MG63 (cell line): ENCODE data around the gene TFG. TPM values are rescaled to one million over a fixed set of nuclear protein-coding genes. Genes with fewer than 3 reads are reported as not detected.
A peak's percentile ranks its signal among the peaks of the same experiment; 100 is the strongest.

Experiments used
- DNase-seq: peaks from one replicate; pipeline ENCODE4 v3.0.0-alpha.2; 2020
- H3K27me3 ChIP-seq: fragments of 250-450 bp; sonication (Bioruptor Pico); 2 replicates; pipeline ENCODE4 v1.5.1; 2020; ENCODE audit warnings: mild to moderate bottlenecking, moderate library complexity
- H3K36me3 ChIP-seq: fragments of 250-450 bp; sonication (Bioruptor Pico); 2 replicates; pipeline ENCODE4 v1.5.1; 2020; ENCODE audit warnings: mild to moderate bottlenecking, moderate library complexity
- H3K4me3 ChIP-seq: fragments of 250-450 bp; sonication (Bioruptor Pico); 2 replicates; pipeline ENCODE4 v1.5.1; 2020; ENCODE audit warnings: mild to moderate bottlenecking, moderate library complexity
- H3K9me3 ChIP-seq: fragments of 250-450 bp; sonication (Bioruptor Pico); 2 replicates; pipeline ENCODE4 v1.5.1; 2020; ENCODE audit warnings: mild to moderate bottlenecking, moderate library complexity
- total RNA-seq: library from RNA; depleted of rRNA; stranded (reverse); fragments of >200 nt; shearing (Covaris generic); gene quantifications from 2 replicates; pipeline ENCODE4 v1.2.3, GENCODE V29; 2014; ENCODE audit warnings: low replicate concordance

Gene TFG
- total RNA-seq, 1 experiment from 2014 or later: 111 TPM

- H3K27me3 ChIP-seq: no peaks in the 10 kb centered on the region
- peaks cover 92% of the 10 kb centered on the region for H3K36me3 ChIP-seq
- no peak for DNase-seq
- no peaks in the 10 kb centered on the region for H3K9me3 ChIP-seq
- H3K4me3 ChIP-seq: no peak overlapping the region
Measured at GRCh38 chr3:100732435-100732834, 23.1 kb downstream of the TFG start.

GRCh38 chr3:100737334-100737733 lies 28.0 kb downstream of the TFG start:
- peaks cover 100% of the 10 kb centered on the region for H3K36me3 ChIP-seq
- H3K27me3 ChIP-seq: no peaks in the 10 kb centered on the region
- H3K4me3 ChIP-seq: no peak overlapping the region
- DNase-seq: no peak
- no peaks in the 10 kb centered on the region for H3K9me3 ChIP-seq

DNA sequence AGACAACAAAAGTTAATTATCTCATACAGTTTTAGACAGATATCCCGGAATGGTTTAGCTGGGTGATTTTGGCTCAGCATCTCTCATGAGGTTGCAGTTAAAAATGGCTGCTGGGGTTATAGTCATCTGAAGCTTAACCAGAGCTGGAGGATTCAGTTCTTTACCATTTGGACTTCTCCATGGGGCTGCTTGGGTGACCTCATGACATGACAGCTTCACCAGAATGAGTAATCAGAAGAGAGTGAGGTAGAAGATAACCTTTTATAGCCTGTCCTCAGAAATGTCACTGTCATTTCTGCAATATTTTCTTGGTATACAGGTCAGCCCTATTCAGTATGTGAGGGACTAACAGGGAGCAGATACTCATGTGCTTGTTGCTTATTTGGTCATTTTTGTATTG lies 30.9 kb downstream of the TFG start:
- Histone ChIP-seq H3K36me3 (peaks cover 97% of the 10 kb centered on the region), H3K4me3 (no peak overlapping the region), H3K9me3 (no peaks in the 10 kb centered on the region), H3K27me3 (no peaks in the 10 kb centered on the region)
- DNase-seq: no peak

DNA sequence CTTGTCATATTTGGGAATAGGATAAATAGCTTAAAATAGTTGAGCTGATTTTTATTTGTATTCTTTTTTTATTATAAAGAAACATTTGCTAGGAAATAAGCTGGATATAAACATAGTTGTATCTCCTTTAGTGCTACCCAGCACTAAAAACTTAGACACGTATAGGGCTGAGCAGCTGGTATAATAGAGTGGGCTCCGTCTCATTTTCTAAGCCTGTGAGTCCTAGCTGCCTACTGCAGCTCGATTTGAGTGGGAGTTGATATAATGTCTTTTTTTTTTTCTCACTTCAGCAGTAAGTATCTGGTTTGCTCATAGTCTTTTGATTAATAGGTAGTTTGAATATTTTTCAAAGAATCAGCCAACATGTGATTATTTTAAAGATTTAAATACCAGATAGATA lies 34.2 kb downstream of the TFG start:
- H3K9me3 ChIP-seq: no peaks in the 10 kb centered on the region
- no peaks in the 10 kb centered on the region for H3K27me3 ChIP-seq
- DNase-seq: no peak
- H3K4me3 ChIP-seq: no peak overlapping the region
- H3K36me3 ChIP-seq: peaks cover 97% of the 10 kb centered on the region

DNA sequence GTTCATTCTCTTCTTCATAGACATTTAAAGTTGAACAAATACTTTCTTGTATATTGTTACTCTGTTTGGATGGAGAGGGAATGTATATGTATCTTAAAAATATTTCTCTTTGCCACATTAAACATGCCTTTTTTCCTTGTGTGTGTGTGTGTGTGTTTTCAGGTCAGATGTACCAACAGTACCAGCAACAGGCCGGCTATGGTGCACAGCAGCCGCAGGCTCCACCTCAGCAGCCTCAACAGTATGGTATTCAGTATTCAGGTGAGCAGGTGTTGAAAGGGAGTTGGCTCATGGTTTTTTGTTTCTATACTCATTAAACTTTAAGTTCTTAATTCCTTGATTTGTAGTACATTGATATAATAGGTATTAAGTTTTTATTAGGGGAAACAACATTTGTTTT lies 35.4 kb downstream of the TFG start:
- H3K9me3 ChIP-seq: no peaks in the 10 kb centered on the region
- no peak for DNase-seq
- peaks cover 96% of the 10 kb centered on the region for H3K36me3 ChIP-seq
- no peak overlapping the region for H3K4me3 ChIP-seq
- no peaks in the 10 kb centered on the region for H3K27me3 ChIP-seq

- Histone ChIP-seq H3K4me3 (no peak overlapping the region), H3K9me3 (no peaks in the 10 kb centered on the region), H3K36me3 (peaks cover 96% of the 10 kb centered on the region), H3K27me3 (no peaks in the 10 kb centered on the region)
- no peak for DNase-seq
Measured at GRCh38 chr3:100745617-100746016, 36.3 kb downstream of the TFG start.

GRCh38 chr3:100746092-100746491 lies 36.8 kb downstream of the TFG start:
- no peak overlapping the region for H3K4me3 ChIP-seq
- DNase-seq: no peak
- no peaks in the 10 kb centered on the region for H3K9me3 ChIP-seq
- H3K27me3 ChIP-seq: no peaks in the 10 kb centered on the region
- H3K36me3 ChIP-seq: peaks cover 94% of the 10 kb centered on the region

DNA sequence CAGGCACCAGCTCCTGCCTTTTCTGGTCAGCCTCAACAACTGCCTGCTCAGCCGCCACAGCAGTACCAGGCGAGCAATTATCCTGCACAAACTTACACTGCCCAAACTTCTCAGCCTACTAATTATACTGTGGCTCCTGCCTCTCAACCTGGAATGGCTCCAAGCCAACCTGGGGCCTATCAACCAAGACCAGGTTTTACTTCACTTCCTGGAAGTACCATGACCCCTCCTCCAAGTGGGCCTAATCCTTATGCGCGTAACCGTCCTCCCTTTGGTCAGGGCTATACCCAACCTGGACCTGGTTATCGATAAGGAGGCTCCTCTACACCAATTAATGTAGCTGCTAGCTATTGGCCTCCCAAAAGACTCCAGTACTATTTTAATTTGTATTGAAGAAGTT lies 38.9 kb downstream of the TFG start:
- Histone ChIP-seq H3K27me3 (no peaks in the 10 kb centered on the region), H3K36me3 (peaks cover 90% of the 10 kb centered on the region), H3K4me3 (no peak overlapping the region), H3K9me3 (no peaks in the 10 kb centered on the region)
- no peak for DNase-seq

- H3K36me3 ChIP-seq: peaks cover 93% of the 10 kb centered on the region
- no peaks in the 10 kb centered on the region for H3K9me3 ChIP-seq
- H3K27me3 ChIP-seq: no peaks in the 10 kb centered on the region
- DNase-seq: no peak
- H3K4me3 ChIP-seq: no peak overlapping the region
Measured at GRCh38 chr3:100748967-100749366, 39.7 kb downstream of the TFG start.

- peaks cover 64% of the 10 kb centered on the region for H3K36me3 ChIP-seq
- H3K4me3 ChIP-seq: no peak overlapping the region
- H3K27me3 ChIP-seq: no peaks in the 10 kb centered on the region
- H3K9me3 ChIP-seq: no peaks in the 10 kb centered on the region
- DNase-seq: no peak
Measured at GRCh38 chr3:100753846-100754245, 44.6 kb downstream of the TFG start.

GRCh38 chr3:100754563-100755334 lies 45.5 kb downstream of the TFG start:
- Histone ChIP-seq H3K27me3 (no peaks in the 10 kb centered on the region), H3K9me3 (no peaks in the 10 kb centered on the region), H3K4me3 (no peak overlapping the region), H3K36me3 (peaks cover 56% of the 10 kb centered on the region)
- no peak for DNase-seq

GRCh38 chr3:100756441-100756840 lies 47.1 kb downstream of the TFG start:
- Histone ChIP-seq H3K9me3 (no peaks in the 10 kb centered on the region), H3K27me3 (no peaks in the 10 kb centered on the region), H3K36me3 (peaks cover 41% of the 10 kb centered on the region), H3K4me3 (no peak overlapping the region)
- DNase-seq: peak; percentile 19

GRCh38 chr3:100759159-100759558 lies 49.9 kb downstream of the TFG start:
- Histone ChIP-seq H3K36me3 (peaks cover 18% of the 10 kb centered on the region), H3K9me3 (no peaks in the 10 kb centered on the region), H3K4me3 (no peak overlapping the region), H3K27me3 (no peaks in the 10 kb centered on the region)
- no peak for DNase-seq

- H3K36me3 ChIP-seq: peaks cover 10% of the 10 kb centered on the region
- no peaks in the 10 kb centered on the region for H3K9me3 ChIP-seq
- H3K4me3 ChIP-seq: no peak overlapping the region
- DNase-seq: no peak
- no peaks in the 10 kb centered on the region for H3K27me3 ChIP-seq
Measured at GRCh38 chr3:100759950-100760349, 50.7 kb downstream of the TFG start.

DNA sequence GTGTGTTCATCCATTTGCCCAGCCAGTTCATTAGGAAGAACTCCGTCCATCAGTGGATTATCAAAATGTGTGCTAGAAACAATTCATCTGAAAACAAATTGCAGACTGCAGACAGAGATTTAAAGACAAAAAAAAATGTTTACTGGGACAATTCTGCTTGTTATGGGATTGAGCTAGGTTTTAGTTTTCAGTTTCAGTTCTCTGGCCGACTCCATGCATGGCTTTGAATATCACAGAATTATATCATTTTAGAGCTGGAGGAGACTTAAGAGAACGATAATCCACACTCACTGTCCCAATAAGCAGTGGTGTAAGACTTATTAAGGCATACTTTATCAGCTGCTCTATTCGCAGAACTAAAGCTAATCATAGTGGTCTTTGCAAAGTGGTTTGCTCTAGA lies 51.1 kb downstream of the TFG start:
- DNase-seq: no peak
- Histone ChIP-seq H3K27me3 (no peaks in the 10 kb centered on the region), H3K4me3 (no peak overlapping the region), H3K9me3 (no peaks in the 10 kb centered on the region), H3K36me3 (peaks cover 6% of the 10 kb centered on the region; the same call in 1 of the 2 replicates)

DNA sequence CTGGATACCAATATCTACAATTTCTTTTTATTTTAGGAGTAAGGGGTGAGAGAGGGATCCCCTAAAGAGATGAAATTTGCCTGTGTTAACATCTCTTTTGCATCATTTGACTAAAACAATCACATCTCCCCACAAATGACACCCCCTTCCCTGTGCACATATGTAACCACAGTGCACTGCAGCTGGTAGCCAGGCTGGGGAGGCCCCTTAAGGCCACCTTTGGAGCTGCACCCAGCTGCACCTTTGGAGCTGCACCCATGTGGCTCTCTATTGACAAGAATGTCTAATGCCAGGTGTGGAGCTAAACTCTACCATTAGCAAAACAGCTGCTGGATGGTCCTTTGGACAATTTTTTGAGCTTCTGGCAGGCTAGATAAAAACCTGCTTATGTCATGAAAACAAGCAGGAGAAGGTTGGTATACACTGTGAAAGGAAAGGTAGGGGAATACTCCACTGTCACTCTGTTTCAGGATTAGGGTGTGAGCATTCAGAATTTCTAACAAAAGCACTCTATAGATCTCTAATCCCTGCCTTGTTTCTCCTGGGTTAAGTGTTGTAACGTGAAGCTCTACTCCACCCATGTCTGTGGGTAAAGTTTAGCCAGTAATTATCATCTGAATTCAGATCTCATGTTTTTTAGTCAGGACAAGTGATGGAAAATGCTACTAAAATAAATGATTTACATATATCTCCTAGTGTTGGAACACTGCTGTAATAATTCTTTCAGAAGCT lies 52.1 kb downstream of the TFG start:
- Histone ChIP-seq H3K36me3 (no peaks in the 10 kb centered on the region), H3K9me3 (no peaks in the 10 kb centered on the region), H3K27me3 (no peaks in the 10 kb centered on the region), H3K4me3 (no peak overlapping the region)
- no peak for DNase-seq

DNA sequence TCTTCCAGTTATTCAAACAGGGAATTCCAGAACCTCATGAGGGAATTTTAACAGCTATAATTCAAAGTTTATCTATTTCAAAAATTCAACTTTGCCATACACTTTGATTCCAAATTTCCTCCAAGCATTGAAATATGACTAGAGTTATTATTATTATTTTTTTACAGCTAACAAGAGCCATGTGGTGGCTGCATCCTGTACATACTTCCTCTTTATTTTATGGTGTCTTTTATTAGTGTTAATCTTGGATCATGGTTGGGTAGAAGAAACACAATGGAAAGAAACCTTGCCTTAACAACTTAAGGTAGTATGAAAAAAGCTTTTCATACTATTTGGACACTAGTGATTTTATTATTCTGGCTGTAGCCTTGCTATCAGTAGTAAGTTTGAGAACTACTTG lies 52.7 kb downstream of the TFG start:
- DNase-seq: no peak
- Histone ChIP-seq H3K9me3 (no peaks in the 10 kb centered on the region), H3K27me3 (no peaks in the 10 kb centered on the region), H3K36me3 (no peaks in the 10 kb centered on the region), H3K4me3 (no peak overlapping the region)

DNA sequence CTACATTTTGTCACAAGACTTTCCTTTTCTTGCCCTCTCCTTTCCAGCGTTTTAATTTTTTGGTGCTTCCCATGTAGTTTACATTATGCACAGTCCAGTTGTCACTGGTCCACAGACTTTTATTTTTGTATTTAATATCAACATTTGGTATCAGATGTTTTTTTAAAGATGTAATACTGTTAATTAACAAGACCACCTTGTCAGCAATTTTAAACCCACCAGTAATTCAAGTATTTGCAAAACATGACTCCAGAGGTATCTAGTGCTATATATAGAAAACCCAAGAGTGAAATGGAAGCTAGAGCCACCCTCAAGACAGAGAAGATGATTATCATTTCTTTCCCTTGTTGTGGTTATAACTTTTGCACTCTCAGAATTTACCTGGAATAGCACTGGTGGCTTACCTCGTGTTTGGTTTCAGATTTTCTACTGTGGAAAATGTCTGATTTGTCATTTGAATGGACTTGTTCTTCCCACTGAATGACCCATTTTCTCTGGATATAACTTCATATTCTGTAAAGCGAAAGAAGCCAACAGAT lies 56.2 kb downstream of the TFG start:
- Histone ChIP-seq H3K27me3 (no peaks in the 10 kb centered on the region), H3K9me3 (no peaks in the 10 kb centered on the region), H3K36me3 (no peaks in the 10 kb centered on the region), H3K4me3 (no peak overlapping the region)
- no peak for DNase-seq
